HUDEP-2 (cell line): ENCODE results near the gene ULBP1.
"Not testable (repeated sequence)": the region's sequence is repeated elsewhere in the genome, so short reads cannot be mapped to it uniquely, and the experiment has no call there.

ENCODE experiments used
- DNase-seq, 76 experiments: peaks; one replicate each; lab custom pipeline; 2025; ENCODE audit not compliant: unreplicated experiment in 76 of 76; lab: John Stamatoyannopoulos, UW

The ULBP1 gene

DNA sequence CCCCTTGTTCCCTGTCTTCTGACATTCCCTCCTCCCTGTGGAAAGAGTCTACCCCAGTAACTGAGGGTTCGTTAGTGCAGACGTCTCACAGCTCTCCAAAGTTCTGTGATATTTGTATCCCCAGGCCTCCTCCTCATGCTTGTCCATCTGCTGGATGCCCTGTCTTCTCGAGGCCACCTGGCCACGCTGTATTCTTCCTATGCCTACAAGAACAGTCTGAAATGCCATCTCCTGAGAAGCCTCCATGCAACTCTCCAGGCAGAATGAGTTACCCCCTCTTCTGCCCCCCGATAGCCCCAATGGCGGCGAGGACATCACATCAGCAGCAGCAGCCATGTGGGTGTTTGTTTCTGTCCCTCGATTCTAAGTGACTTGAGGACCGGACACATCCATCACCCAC, 12.6 kb upstream of the ULBP1 start:
- no peak for DNase-seq

DNA sequence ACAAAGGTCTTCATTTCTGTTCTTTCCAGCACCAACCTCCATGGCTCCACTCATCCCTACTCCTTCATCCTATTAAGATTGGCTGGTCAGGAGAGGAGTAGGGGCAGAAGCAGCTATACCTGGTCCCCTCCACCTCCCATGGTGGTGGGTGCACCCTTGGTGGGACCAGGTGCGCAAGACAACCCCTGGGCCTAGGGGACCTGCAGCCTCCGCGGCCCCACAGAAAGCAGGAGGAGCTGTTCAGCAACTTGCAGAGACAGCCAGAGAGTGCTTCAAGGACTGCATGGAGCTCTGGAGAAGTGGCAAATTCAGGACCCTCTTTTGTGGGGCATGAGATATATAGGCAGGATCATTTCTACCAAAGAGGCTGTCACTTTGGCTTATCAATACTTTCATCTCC, 12.1 kb upstream of the ULBP1 start:
- DNase-seq: no peak

DNA sequence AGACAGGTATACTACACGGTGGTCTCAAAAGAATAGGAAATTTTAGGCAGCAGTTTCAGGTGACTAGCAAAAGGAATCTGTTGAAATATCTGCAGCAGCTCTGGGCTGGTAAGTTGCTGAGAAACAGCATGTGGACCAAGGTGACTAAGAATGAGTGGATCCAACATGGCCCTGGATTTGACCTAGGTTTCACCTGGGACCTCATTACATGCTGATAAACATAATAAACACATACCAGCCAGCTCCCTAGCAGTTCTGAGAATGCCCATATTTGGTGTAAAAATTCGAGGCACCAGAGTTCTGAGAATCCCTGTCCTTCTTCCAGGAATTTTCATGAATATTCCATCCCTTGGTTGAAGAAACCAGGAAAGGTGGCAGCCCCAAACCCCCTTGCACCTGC, 10.4 kb upstream of the ULBP1 start:
- DNase-seq: not testable (repeated sequence)

DNA sequence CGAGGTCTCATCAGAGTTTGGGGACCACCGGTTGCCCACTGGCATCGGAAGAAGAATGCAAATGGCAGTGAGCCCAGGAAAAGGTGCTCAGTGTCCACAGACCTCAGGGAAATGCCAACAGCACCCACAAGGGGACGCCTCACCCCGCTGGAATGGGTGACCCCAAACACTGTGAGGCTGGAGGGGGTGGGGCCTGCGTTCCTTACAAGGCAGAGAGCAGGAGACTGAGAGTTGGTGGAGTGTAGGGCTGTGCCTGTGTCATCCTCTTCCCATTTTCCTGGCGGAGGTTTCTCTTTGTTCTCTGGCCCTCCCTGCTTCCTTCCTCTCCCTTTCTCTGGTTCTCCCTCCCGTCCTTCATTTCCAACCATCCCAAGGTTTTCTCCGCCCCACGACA, 9.8 kb upstream of the ULBP1 start:
- not testable (repeated sequence) for DNase-seq

DNA sequence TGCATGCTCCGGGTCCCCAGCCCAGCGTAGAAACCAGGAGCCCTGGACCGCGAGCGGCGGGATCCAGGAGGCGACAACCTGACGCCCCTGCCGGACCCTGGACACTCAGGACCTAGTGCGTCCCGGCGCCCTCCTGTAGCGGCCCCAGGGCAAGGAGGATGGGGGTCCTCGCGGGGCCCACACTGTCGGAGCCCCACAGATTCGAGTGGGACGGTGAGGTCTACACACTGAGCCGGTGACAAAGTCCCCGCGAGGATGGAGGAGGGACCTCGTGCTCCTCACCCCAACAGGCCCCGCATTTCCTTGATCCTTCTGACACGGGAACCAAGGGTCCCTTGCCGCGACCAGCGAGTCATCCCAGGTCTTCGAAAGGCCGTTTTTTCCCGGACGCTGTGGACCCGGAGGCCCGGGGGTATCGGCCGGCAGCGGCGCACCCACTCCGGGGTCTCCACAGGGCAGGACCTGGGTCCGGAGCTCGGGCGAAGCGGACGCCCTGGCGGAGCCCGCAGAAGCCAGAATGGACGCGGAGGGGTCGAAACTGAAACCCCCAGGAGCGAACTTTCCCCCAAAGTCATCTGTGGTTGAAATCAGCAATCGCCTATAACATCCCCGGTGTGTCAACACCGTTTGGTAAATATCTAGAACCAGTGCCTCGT, 9.3 kb upstream of the ULBP1 start:
- not testable (repeated sequence) for DNase-seq

DNA sequence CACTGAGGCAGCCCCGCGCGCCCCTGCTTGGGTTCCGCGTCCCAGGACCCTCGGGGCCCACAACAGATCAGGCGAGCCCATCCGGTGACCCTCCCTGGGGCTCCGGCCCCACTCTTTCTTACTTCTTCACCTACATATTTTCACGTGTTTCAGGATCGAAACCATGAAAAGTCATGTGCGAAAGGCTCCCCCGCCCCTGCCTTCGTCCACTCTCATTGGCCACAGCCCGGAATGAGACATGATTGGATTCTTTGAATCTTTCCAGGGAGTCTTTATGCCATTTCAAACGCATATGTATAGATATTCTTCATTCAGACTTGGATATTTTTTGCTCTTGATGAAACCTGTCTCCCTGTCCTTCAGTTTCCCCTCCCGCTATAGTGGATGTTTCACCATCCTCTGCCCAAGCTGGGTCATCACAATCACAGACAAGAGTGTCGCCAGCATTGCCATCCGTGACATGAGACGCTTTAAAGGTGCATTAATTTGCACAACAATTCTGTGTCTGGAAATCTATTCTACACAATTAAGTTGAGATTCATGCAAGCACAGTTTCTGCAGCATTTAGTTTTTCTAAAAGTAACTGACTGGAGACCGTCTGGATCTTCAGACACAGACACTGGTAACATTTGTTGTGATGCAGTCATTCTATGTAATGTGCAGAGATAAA, 8.6 kb upstream of the ULBP1 start:
- not testable (repeated sequence) for DNase-seq

DNA sequence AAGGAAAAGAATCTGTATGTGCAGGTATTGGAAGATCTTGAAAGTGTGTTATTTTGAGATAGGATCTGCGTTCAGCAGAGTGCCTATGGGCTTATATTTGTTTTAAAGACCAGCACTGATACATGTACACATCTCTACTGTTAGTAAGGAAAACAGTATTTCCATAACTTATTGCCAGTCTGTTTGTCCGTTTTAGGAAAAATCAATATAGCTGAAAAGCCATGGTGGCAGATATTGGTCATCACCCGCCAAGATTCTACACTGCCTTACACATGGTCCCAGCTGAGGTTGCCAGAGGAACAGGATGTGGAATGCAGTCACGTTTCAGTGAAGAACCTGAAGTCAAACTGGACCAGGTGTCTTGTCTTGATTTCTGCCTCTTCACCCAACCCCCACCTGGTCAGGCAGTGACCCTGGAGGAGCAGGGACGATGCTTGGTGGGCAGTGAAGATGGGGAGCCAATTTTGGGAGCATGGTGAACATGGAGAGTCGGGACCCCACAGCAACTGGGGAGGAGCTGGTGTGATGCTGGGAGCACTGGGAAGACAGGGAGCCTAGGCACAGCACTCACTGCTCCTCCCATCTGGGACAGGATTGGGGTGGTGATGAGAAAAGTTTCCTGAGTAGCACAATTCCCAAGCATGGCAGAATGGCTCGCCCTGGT, 8.0 kb upstream of the ULBP1 start:
- not testable (repeated sequence) for DNase-seq

DNA sequence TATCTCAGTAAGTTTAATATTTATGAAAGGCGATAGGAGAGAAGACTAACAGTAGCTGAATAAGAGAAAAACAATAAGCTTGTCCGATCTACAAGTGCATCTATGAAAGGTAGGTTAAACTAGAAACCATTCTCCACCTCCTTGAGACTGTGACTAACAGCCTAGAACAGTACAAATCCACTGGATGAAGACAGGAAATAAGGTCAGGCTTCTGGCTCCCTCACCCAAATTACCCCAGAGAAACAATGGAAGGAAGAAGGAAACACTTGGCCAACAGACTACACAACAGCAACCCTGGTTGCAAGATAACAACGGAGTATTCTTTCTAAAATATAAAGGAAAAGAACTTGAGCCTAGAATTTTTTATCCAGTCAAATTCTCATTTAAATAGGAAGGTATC, 5.6 kb upstream of the ULBP1 start:
- not testable (repeated sequence) for DNase-seq

DNA sequence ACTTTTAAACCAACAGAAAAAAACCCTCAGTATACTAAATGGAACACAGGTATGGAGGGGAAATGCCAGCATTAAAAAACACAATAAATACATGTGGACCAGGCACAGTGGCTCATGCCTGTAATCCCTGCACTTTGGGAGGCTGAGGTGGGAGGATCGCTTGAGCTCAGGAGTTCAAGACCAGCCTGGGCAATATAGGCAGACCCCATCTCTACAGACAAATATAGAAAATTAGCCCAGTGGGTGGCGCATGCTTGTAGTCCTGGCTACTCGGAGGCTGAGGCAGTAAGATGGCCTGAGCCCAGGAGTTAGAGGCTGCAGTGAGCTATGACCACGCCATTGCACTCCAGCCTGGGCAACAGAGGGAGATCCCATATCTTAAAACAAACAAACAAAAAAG, 3.9 kb upstream of the ULBP1 start:
- DNase-seq: not testable (repeated sequence)

DNA sequence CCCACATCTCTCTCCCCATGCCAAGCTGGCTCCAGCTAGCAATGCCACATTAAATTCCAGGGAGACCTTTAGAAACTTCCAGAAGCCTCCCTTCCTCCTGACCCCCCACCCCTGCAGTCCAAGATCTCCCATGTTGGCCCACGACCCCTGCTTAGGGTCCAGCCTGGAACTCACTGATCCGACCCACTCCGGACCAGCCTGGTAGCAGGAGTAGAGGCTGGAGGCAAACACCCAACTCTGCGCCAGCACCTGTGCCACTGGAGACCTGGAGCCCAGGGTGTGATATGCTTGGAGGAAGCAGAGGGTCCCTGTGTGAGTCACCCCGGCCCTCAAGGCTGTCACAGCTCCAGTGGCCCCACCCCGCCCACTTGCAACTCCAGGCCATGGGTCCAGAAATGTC, 3.3 kb upstream of the ULBP1 start:
- DNase-seq: no peak

DNA sequence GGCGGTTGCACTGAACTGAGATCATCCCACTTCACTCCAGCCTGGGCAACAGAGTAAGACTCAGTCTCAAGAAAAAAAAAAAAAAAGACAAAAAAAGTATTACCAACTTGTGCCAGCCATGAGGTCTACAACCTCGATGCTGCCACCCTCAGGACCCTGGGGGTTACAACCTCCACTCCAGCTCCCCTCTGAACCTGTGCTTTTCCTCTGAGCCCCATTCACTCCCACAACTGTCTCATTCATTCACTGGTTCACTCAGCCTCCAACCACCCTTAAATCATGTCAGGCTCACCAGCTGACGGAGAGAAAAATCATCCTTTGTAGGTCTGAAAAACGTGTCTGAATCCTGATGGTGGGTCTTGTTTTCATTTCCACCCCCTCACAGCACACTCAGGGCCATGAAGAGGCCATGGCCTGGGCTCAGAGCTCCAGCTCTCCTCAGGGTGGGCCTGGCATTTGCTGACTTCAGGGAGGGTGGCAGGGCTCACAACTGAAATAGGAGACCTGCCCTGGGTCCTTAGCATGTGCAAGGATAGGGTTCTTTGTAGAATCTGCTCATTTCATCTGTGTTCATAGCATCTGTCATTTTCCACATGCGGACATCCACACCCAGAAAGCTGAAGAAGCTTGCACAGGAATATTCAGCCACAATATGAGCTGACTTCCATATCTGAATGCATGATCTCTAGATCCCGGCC, 1.9 kb upstream of the ULBP1 start:
- DNase-seq: peak in 27 of 76 experiments; percentile 1 to 44 (median 26)

DNA sequence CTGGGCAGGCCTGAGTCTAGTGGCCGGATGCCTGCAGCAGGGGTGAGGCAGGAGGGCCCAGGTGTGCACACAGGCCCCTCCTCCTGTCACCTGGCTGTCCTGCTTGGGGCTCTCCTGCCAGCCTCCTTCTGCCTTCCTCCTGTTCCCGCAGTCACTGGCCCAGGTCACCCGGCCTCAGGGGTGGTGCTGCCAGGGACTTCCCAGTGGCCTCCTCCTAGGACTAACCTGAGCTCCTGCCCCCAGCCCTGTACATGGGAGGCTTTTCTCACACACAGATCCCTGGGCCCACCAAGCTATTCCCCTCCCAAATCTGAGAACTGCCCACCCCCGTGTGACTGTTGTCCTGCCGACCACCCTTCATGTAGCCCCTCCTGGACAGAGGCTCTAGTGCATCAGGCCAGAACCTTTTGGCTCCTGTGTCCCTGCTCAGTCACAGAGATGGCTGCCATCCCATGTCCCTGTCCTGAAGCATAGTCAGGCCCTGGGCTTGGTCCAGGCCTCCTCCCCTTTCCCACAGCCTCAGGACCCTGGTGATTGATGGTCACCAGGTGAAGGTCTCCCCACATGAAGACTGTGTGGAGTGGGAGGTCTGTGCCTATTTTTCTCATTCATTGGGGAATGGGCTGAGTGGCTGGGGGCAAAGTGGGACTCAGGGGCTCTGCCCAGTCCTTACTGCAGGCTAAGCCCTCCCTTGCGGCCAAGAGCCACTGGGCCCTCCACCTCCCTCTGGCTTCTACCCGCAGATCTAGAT, 1.1 kb upstream of the ULBP1 start:
- no peak for DNase-seq

DNA sequence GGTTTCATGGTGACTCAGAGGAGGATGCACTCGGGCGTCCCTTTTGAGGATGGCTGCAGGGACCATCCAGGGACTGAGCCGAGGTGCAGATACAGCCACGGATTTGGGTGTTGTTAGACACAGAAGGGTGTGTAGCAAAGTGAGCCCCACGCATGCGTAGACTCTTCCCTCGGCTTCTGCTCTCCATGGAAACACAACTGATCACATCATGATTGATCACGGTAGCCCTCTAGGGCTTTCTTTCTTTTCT, 606 bp upstream of the ULBP1 start:
- DNase-seq: peak in 42 of 76 experiments; percentile 37 to 81 (median 68)

DNA sequence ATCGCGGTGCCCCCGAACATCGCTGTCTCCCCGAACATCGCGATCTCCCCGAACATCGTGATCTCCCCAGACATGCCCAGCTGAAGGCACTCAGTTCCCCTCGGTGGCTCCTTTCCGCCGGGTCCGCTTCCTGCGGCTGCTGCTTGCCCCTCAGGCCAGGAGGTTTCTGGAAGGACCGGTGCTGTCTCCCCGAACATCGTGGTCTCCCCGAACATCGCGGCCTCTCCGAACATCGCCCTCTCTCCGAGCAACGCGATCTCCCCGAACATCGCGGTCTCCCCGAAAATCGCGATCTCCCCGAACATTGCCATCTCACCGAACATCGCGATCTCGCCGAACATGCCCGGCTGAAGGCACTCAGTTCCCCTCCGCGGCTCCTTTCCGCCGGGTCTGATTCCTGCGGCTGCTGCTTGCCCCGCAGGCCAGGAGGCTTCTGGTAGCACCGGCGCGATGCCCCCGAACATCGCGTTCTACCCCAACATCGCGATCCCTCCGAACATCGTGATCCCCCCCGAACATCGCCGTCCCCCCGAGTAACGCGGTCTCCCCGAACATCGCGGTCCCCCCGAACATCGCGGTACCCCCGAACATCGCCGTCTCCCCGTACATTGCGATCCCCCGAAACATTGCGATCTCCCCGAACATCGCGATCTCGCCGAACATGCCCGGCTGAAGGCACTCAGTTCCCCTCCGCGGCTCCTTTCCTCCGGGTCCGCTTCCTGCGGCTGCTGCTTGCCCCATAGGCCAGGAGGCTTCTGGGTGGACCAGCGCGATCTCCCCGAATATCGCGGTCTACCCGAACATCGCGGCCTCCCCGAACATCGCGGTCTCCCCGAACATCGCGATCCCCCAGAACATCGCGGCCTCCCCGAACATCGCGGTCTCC, 808 bp downstream of the ULBP1 start:
- peak in 5 of 76 experiments; percentile 13 to 58 (median 47) for DNase-seq

DNA sequence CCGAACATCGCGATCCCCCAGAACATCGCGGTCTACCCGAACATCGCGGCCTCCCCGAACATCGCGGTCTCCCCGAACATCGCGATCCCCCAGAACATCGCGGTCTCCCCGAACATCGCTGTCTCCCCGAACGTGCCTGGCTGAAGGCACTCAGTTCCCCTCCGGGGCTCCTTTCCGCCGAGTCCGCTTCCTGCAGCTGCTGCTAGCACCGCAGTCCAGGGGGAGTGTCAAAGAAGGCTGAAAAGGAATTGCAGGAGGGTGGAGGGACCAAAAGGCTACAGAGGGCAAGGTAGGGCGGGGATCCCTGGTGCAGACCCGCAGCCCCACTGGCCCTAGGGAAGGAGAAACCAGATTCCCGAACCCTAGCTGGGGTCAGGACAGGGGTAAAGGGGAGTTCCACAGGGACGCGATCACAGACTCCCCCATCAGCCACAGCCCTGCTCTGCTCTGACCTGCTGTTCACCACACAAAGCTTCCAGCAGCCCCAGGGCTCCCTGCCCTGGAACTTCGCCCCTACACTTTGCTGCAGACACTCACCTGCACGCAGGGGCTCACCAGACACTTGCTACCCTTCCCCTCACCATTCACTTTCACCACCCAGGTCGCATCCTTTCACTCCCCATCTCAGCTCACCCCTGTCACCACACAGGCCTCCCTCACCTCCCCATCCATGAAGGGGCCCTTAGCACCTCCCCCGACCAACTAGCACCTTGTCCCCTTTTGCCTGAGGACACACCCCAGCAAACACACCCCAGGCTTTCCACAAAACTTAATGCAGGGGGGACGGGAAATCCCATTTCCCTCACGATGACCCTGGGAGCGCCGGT, 1.7 kb downstream of the ULBP1 start:
- no peak for DNase-seq

DNA sequence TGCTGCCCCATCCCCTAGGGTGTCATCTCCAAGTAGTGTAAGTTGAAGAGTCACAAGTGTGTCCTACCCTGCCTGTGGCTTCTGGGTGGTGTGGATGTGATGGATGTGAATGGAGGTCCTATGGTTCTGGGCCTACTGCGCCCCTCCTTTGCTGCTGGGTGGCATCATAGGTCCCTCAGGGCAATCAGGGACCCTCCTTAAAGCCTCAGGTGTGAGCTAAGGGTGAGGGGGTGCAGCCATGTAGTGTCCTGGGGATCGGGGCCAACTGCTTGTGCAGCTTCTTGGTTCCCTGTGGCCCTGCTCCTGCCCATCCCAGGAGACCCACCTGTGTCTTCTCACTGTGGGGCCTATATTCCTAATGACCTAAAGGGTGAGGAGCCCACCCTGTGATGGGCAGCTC, 2.6 kb downstream of the ULBP1 start:
- not testable (repeated sequence) for DNase-seq

DNA sequence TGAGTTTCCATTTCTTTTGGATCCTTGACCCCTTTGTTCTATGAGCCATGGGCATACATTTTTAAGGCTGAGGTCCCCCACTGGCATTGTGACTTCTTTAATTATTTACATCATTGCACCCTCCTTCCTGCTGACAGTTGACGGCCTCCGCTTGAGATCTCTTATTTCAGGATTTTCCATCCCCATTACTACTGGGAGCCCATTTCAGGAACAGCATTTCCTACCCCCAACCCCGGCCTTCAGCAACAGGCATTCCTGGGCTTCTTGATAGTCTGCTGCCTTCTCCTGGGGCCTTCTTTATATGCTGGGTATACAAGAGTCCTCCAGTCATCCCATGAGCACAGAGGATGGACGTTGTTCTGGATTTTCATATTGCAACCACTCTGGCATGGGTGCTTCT, 3.8 kb downstream of the ULBP1 start:
- no peak for DNase-seq

DNA sequence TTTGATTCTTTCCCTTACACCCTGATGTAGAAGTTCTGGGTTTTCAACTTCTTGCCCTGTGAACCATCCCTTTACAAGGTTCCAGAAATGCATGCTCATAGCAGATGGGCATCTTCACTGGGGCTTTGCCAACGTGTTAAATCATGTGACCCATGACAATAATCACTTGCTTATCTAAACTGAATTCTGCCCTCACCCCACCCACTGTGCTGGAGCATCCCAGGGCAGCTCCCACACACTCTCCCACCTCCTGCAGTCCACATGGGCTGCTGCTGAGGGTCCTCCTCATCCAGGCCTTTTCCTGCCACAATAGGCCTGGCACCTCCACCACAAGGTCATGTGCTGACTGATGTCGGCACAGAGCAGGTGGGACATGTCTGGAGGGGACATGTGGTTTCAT, 4.3 kb downstream of the ULBP1 start:
- peak in 50 of 76 experiments; percentile 7 to 75 (median 45) for DNase-seq

DNA sequence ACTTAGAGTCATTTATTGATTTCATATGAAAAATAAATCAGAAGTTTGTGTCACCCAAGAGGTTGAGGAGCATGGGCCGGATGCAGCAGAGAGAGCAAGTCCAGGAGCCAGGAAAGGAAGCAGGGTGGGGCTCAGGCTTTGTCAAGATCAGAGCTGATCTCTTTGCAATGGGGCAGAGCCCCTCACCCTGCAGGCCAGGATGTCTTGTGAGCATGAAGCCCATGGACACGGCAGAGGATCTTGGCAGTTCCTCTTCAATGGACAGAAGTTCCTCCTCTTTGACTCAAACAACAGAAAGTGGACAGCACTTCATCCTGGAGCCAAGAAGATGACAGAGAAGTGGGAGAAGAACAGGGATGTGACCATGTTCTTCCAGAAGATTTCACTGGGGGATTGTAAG, 5.2 kb downstream of the ULBP1 start:
- DNase-seq: not testable (repeated sequence)
